Measurements from ENCODE around the gene LRRK1.

DNA sequence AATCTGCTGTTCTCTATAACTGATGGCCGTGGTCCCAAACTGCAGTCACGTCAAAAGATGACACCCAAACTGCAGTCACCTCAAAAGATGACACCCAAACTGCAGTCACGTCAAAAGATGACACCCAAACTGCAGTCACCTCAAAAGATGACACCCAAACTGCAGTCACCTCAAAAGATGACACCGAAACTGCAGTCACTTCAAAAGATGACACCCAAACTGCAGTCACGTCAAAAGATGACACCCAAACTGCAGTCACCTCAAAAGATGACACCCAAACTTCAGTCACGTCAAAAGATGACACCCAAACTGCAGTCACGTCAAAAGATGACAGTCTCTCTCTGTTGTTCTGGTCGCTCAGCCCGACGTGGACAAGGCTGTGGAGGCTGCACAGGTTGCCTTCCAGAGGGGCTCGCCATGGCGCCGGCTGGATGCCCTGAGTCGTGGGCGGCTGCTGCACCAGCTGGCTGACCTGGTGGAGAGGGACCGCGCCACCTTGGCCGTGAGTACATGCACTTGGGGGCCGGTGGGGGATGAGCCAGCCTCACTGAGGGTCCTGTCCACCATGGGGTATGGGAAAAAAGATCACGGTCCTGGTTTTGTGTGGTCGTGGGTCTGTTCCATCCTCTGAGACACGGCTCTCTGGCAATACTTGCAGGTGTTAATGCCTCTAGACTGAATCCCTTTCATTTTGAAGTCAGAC lies 31.8 kb upstream of the LRRK1 start:
- no peak for TF ChIP-seq CTCF (IDR thresholded peaks at IDR 0.05)
- no peak for TF ChIP-seq POLR2AphosphoS5 (IDR thresholded peaks at IDR 0.05)
- no peak for TF ChIP-seq POLR2A (IDR thresholded peaks at IDR 0.05)
- no peak for TF ChIP-seq EP300 (IDR thresholded peaks at IDR 0.05; ENCODE audit: low read depth)

Data from transverse colon (tissue), 4 donors.